Liver (tissue), 3 donors: ENCODE measurements around the gene NELL1.
A peak's percentile ranks its signal among the peaks of the same experiment; 100 is the strongest.

Experiments used
- ATF3 ChIP-seq: IDR thresholded peaks from 2 replicates; pipeline ENCODE4 v1.6.1; 2016; ENCODE audit warnings: antibody characterized with exemption
- CTCF ChIP-seq: fragments of 150-350 bp; IDR thresholded peaks from 2 replicates; pipeline ENCODE4 v1.5.1; 2017; ENCODE audit warnings: improper control_type of control experiment, low read depth, low read length; ENCODE audit not compliant: missing input control
- EGR1 ChIP-seq, 2 donors: IDR thresholded peaks; 2 replicates each; pipeline ENCODE4 v1.6.1; 2016 to 2018; ENCODE audit warnings: antibody characterized with exemption in 2 of 2, low read depth in 2 of 2
- FOXA1 ChIP-seq: IDR thresholded peaks from 2 replicates; pipeline ENCODE4 v1.6.1; 2016; ENCODE audit warnings: antibody characterized with exemption
- GABPA ChIP-seq, 2 donors: IDR thresholded peaks in 1 of 2; conservative IDR thresholded peaks in 1 of 2; 2 replicates each; pipeline ENCODE4 v1.6.1; 2016; ENCODE audit warnings: antibody characterized with exemption in 2 of 2, mild to moderate bottlenecking in 1 of 2, moderate library complexity in 1 of 2
- JUND ChIP-seq, 2 donors: IDR thresholded peaks; 2 replicates each; pipeline ENCODE4 v1.6.1; 2016; ENCODE audit warnings: antibody characterized with exemption in 2 of 2
- MAX ChIP-seq: IDR thresholded peaks from 2 replicates; pipeline ENCODE4 v1.6.1; 2016; ENCODE audit warnings: antibody characterized with exemption
- RAD21 ChIP-seq, 2 donors: IDR thresholded peaks; 2 replicates each; pipeline ENCODE4 v1.6.1; 2016; ENCODE audit warnings: antibody characterized with exemption in 2 of 2, mild to moderate bottlenecking in 2 of 2
- REST ChIP-seq: IDR thresholded peaks from 2 replicates; pipeline ENCODE4 v1.6.1; 2016; ENCODE audit warnings: antibody characterized with exemption, mild to moderate bottlenecking
- SP1 ChIP-seq: IDR thresholded peaks from 2 replicates; pipeline ENCODE4 v1.6.1; 2018; ENCODE audit warnings: antibody characterized with exemption, mild to moderate bottlenecking
- TAF1 ChIP-seq: conservative IDR thresholded peaks from 2 replicates; pipeline ENCODE4 v1.6.1; 2016; ENCODE audit warnings: antibody characterized with exemption, mild to moderate bottlenecking
- YY1 ChIP-seq: IDR thresholded peaks from 2 replicates; pipeline ENCODE4 v1.6.1; 2016; ENCODE audit warnings: antibody characterized with exemption, mild to moderate bottlenecking
- ZBTB33 ChIP-seq: IDR thresholded peaks from 2 replicates; pipeline ENCODE4 v1.6.1; 2016; ENCODE audit warnings: antibody characterized with exemption
- donor health status: healthy.
- donor health status: healthy.

- TF ChIP-seq YY1 (no peak), JUND (IDR thresholded peaks at IDR 0.05) (no peak), CTCF (no peak), GABPA (IDR thresholded peaks at IDR 0.05 in 1 of 2, conservative IDR thresholded peaks at IDR 0.05 in 1 of 2) (no peak), REST (peak; percentile 73), SP1 (no peak), MAX (no peak), ATF3 (no peak), EGR1 (IDR thresholded peaks at IDR 0.05; ENCODE audit: low read depth in 2 of 2) (no peak), TAF1 (no peak), RAD21 (IDR thresholded peaks at IDR 0.05) (no peak), FOXA1 (no peak), ZBTB33 (no peak)
Measured at GRCh38 chr11:21622995-21623394, 953.6 kb downstream of the NELL1 start.
